IMR-90 (cell line): ENCODE data around the gene FBN1. TPM values are rescaled to one million over a fixed set of nuclear protein-coding genes. Genes with fewer than 3 reads are reported as not detected.

Source experiments
- ATAC-seq: fragments of 200-7000 bp; cut with Tn5 transposase; 2 replicates; pipeline ENCODE4 v1.9.1; 2020; ENCODE audit warnings: low read depth, mild to moderate bottlenecking, moderate library complexity
- BruUV-seq: library from RNA; stranded (reverse); fragments of 400-500 nt; replicated peaks from 2 replicates; lab custom pipeline; 2021; lab: Mats Ljungman, UMichigan
- CTCF ChIA-PET: fragments of 300-600 bp; formaldehyde crosslinking; extraction: SDS; loops from one replicate; lab custom pipeline; 2021; ENCODE audit warnings: antibody characterized with exemption; lab: Yijun Ruan, JAX
- POLR2A ChIA-PET: fragments of 300-600 bp; sonication (Branson Sonifier 250); formaldehyde crosslinking; loops from one replicate; lab custom pipeline; 2022; ENCODE audit warnings: antibody characterized with exemption; ENCODE audit not compliant: unreplicated experiment; lab: Charles Lee
- DNase-seq: peaks from one replicate; pipeline ENCODE4 v3.0.0; 2013
- H2AFZ ChIP-seq: replicated peaks from 2 replicates; pipeline ENCODE3; 2013; ENCODE audit warnings: low read length, mild to moderate bottlenecking; ENCODE audit not compliant: poor library complexity
- H2AK5ac ChIP-seq: 2 replicates; pipeline ENCODE4 v1.6.1; 2013; ENCODE audit warnings: low read depth, low read length, inconsistent platforms
- H2AK9ac ChIP-seq: replicated peaks from 2 replicates; pipeline ENCODE3; 2013; ENCODE audit warnings: mild to moderate bottlenecking, low read depth, low read length, moderate library complexity; ENCODE audit not compliant: poor library complexity
- H2BK120ac ChIP-seq: 2 replicates; pipeline ENCODE4 v1.6.1; 2013; ENCODE audit warnings: low read depth, low read length, inconsistent platforms
- H2BK15ac ChIP-seq: 3 replicates; pipeline ENCODE4 v1.6.1; 2013; ENCODE audit warnings: low read depth, low read length, inconsistent platforms
- H2BK20ac ChIP-seq: 2 replicates; pipeline ENCODE4 v1.6.1; 2013; ENCODE audit warnings: low read depth, mild to moderate bottlenecking, inconsistent platforms, low read length, moderate library complexity
- H2BK5ac ChIP-seq: 2 replicates; pipeline ENCODE4 v1.6.1; 2013; ENCODE audit warnings: mild to moderate bottlenecking, low read depth, low read length, inconsistent platforms; ENCODE audit not compliant: poor library complexity, severe bottlenecking
- H3K14ac ChIP-seq: replicated peaks from 2 replicates; pipeline ENCODE4 v1.6.1; 2013; ENCODE audit warnings: low read depth, low read length, inconsistent platforms
- H3K18ac ChIP-seq: 2 replicates; pipeline ENCODE4 v1.6.1; 2013; ENCODE audit warnings: low read depth, low read length, control low read depth
- H3K23ac ChIP-seq: 2 replicates; pipeline ENCODE4 v1.6.1; 2013; ENCODE audit warnings: low read depth, low read length, inconsistent platforms
- H3K27ac ChIP-seq: 2 replicates; pipeline ENCODE4 v1.5.1; 2013; ENCODE audit warnings: mild to moderate bottlenecking, control low read depth, low read length; ENCODE audit not compliant: insufficient read depth
- H3K27me3 ChIP-seq: 2 replicates; pipeline ENCODE4 v1.6.1; 2013; ENCODE audit warnings: low read length; ENCODE audit not compliant: control insufficient read depth, insufficient read depth
- H3K36me3 ChIP-seq: 2 replicates; pipeline ENCODE4 v1.6.1; 2013; ENCODE audit warnings: low read length, mixed read lengths; ENCODE audit not compliant: control insufficient read depth, insufficient read depth
- H3K4ac ChIP-seq: 2 replicates; pipeline ENCODE4 v1.6.1; 2013; ENCODE audit warnings: low read depth, low read length, inconsistent platforms
- H3K4me1 ChIP-seq: 2 replicates; pipeline ENCODE4 v1.6.1; 2013; ENCODE audit warnings: low read length, mixed read lengths; ENCODE audit not compliant: control insufficient read depth, insufficient read depth
- H3K4me2 ChIP-seq: 2 replicates; pipeline ENCODE4 v1.6.1; 2013; ENCODE audit warnings: low read depth, mild to moderate bottlenecking, control low read depth, low read length, moderate library complexity
- H3K4me3 ChIP-seq: 2 replicates; pipeline ENCODE4 v1.5.1; 2013; ENCODE audit warnings: low read depth, mild to moderate bottlenecking, control low read depth, low read length, moderate library complexity; ENCODE audit not compliant: insufficient read depth
- H3K56ac ChIP-seq: 2 replicates; pipeline ENCODE4 v1.6.1; 2013; ENCODE audit warnings: low read length, inconsistent platforms; ENCODE audit not compliant: insufficient read depth; ENCODE audit errors: extremely low read depth
- H3K79me1 ChIP-seq, 2 experiments: 2 replicates each; pipeline ENCODE4 v1.6.1; 2013; ENCODE audit warnings: low read length in 2 of 2, inconsistent platforms in 1 of 2, low read depth in 1 of 2
- H3K9ac ChIP-seq: 2 replicates; pipeline ENCODE4 v1.6.1; 2013; ENCODE audit warnings: low read depth, low read length, control low read depth
- H3K9me1 ChIP-seq: 2 replicates; pipeline ENCODE4 v1.6.1; 2013; ENCODE audit warnings: low read length, inconsistent platforms; ENCODE audit not compliant: insufficient read depth
- H3K9me3 ChIP-seq: 2 replicates; pipeline ENCODE4 v1.6.1; 2013; ENCODE audit warnings: low read length; ENCODE audit not compliant: control insufficient read depth, insufficient read depth
- H4K20me1 ChIP-seq: 2 replicates; pipeline ENCODE4 v1.6.1; 2013; ENCODE audit warnings: low read length, inconsistent platforms; ENCODE audit not compliant: insufficient read depth
- H4K5ac ChIP-seq: 2 replicates; pipeline ENCODE4 v1.6.1; 2013; ENCODE audit warnings: mild to moderate bottlenecking, low read depth, low read length, control low read depth
- H4K8ac ChIP-seq, 2 experiments: 2 replicates each; pipeline ENCODE4 v1.6.1; 2013; ENCODE audit warnings: low read depth in 2 of 2, low read length in 2 of 2, control low read depth in 1 of 2, inconsistent platforms in 1 of 2
- H4K91ac ChIP-seq: 2 replicates; pipeline ENCODE4 v1.6.1; 2013; ENCODE audit warnings: low read depth, low read length, inconsistent platforms; ENCODE audit not compliant: insufficient read depth
- CEBPB ChIP-seq: IDR thresholded peaks from 2 replicates; pipeline ENCODE4 v1.6.1; 2012; ENCODE audit warnings: low read depth, low read length, improper control_type of control experiment
- CHD1 ChIP-seq: IDR thresholded peaks from 2 replicates; pipeline ENCODE4 v1.6.1; 2012; ENCODE audit warnings: low read depth, low read length, improper control_type of control experiment
- FOS ChIP-seq: fragments of 150-350 bp; IDR thresholded peaks from 2 replicates; pipeline ENCODE4 v1.6.1; 2016; ENCODE audit warnings: low read depth, low read length
- MAFK ChIP-seq: IDR thresholded peaks from 2 replicates; pipeline ENCODE4 v1.6.1; 2012; ENCODE audit warnings: low read depth, low read length, improper control_type of control experiment
- MXI1 ChIP-seq: IDR thresholded peaks from 2 replicates; pipeline ENCODE4 v1.6.1; 2012; ENCODE audit warnings: low read depth, mild to moderate bottlenecking, low read length, moderate library complexity, borderline replicate concordance
- NFE2L2 ChIP-seq: fragments of 150-350 bp; IDR thresholded peaks from 2 replicates; pipeline ENCODE4 v1.6.1; 2016; ENCODE audit warnings: low read depth, mild to moderate bottlenecking, low read length
- POLR2A ChIP-seq: IDR thresholded peaks from 2 replicates; pipeline ENCODE4 v1.6.1; 2012; ENCODE audit warnings: mild to moderate bottlenecking, low read depth, low read length
- RAD21 ChIP-seq: IDR thresholded peaks from 2 replicates; pipeline ENCODE4 v1.6.1; 2012; ENCODE audit warnings: low read length, improper control_type of control experiment
- RCOR1 ChIP-seq: IDR thresholded peaks from 2 replicates; pipeline ENCODE4 v1.6.1; 2012; ENCODE audit warnings: mild to moderate bottlenecking, low read length, improper control_type of control experiment; ENCODE audit not compliant: insufficient replicate concordance
- SMC3 ChIP-seq: fragments of 150-350 bp; IDR thresholded peaks from 2 replicates; pipeline ENCODE4 v1.6.1; 2016; ENCODE audit warnings: low read depth, mild to moderate bottlenecking, antibody characterized with exemption, low read length, moderate library complexity
- WGBS, 2 experiments: methylation state at CpG; one replicate each; pipeline versions ENCODE4 v1.1.5 to v1.1.7; 2013; ENCODE audit warnings: missing lambda C conversion rate in 2 of 2; ENCODE audit not compliant: insufficient read length in 1 of 2; ENCODE audit errors: extremely low coverage in 2 of 2; 5-methylcytosine and 5-hydroxymethylcytosine counted together
- dilution Hi-C: fragments of 300-500 bp; cut with HindIII; formaldehyde crosslinking; loops from one replicate; pipeline ENCODE4 v1.14.3; 2018; ENCODE audit warnings: low sequenced_read_pairs; ENCODE audit not compliant: unreplicated experiment
- in situ Hi-C: fragments of 300-500 bp; cut with MboI; formaldehyde crosslinking; loops from 3 replicates; pipeline ENCODE4 v1.14.3; 2019; ENCODE audit warnings: low sequenced_read_pairs, inconsistent platforms, mixed read lengths
- intact Hi-C: fragments of 100-400 bp; cut with micrococcal nuclease; formaldehyde crosslinking; loops from 2 replicates; pipeline ENCODE4 v1.10.0; 2022
- polyA plus RNA-seq, 3 experiments: library from polyadenylated mRNA; depleted of rRNA; stranded (reverse); fragments of >200 nt; gene quantifications; 2 replicates each; pipeline ENCODE4 v1.2.3, GENCODE V29; 2012; ENCODE audit warnings: low replicate concordance in 1 of 3
- total RNA-seq: library from RNA; depleted of rRNA; stranded (reverse); fragments of >200 nt; gene quantifications from 2 replicates; pipeline ENCODE4 v1.2.3, GENCODE V29; 2012

The FBN1 gene
- total and polyA plus RNA-seq, 2 of the 4 experiments (the other 2 are of a cell fraction): 134 to 283 TPM

DNA sequence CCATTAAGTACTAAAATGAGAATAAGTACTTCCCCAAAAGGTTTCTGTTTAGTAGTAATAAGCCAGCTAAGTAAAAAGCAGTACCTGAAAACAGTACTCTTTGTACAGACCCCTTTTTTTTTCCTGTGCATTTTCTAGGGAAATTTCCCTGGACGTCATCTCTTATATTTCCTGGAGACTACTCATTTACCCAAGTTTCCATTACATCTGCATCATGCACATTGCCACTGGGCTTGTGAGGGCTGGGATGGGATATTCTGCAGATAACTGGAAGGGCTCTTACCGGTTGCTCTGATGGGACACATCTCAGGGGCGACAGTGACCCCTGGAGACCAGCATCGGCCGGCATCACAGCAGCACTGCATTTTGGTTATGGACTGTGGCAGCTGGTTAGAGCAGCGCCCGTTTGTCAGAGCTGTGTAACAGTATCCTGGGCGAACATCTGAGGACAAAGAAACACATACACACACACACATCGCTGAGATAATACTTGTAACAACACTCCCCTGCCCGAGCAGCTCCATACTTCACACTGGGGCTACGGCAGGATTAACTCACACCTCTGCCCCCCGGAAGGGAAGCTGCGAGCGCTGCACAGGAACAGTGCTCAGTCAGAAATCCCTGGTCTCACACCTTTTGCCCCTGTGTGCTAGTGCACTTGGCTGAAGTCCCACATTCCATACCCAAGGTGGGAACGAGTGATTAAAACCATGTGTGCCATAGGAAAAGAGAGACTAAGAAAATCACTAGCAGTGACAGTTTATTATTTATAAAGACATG, 124.9 kb downstream of the FBN1 start:
- Histone ChIP-seq H3K4me1 (no peaks in the 10 kb centered on the region), H3K14ac (no peak overlapping the region), H3K9ac (no peak overlapping the region), H3K9me1 (peaks cover 4% of the 10 kb centered on the region), H2AK9ac (no peak overlapping the region), H3K4me2 (no peak overlapping the region), H3K23ac (no peak overlapping the region), H3K27ac (no peak overlapping the region), H4K20me1 (no peaks in the 10 kb centered on the region), H2AFZ (peak overlapping the region; percentile 26), H2AK5ac (no peak overlapping the region), H2BK15ac (no peak overlapping the region), H2BK20ac (no peak overlapping the region), H3K9me3 (no peaks in the 10 kb centered on the region), H3K56ac (no peak overlapping the region), H3K36me3 (peaks cover 54% of the 10 kb centered on the region), H3K79me1 (peaks cover 23 to 52% of the 10 kb centered on the region in 2 experiments; a peak in 3 of 4 replicates), H4K5ac (no peak overlapping the region; the same call in 1 of the 2 replicates), H2BK5ac (no peak overlapping the region), H4K8ac (no peak overlapping the region), H4K91ac (no peak overlapping the region), H3K18ac (no peak overlapping the region), H3K4me3 (no peak overlapping the region), H3K4ac (no peak overlapping the region), H2BK120ac (no peak overlapping the region), H3K27me3 (no peaks in the 10 kb centered on the region)
- ATAC-seq (no peak), DNase-seq (no peak)
- intact Hi-C loops (no loop called here), dilution Hi-C loops (no loop called here), in situ Hi-C loops (no loop called here)
- POLR2A ChIA-PET: no interaction called here
- BruUV-seq: no TSS peak
- CTCF ChIA-PET: no interaction called here
- no peak for TF ChIP-seq RAD21
- TF ChIP-seq CHD1: no peak
- no peak for TF ChIP-seq SMC3
- TF ChIP-seq MXI1: no peak
- no peak for TF ChIP-seq CEBPB
- TF ChIP-seq NFE2L2: no peak
- TF ChIP-seq RCOR1: no peak
- TF ChIP-seq POLR2A: no peak
- no peak for TF ChIP-seq FOS
- TF ChIP-seq MAFK: no peak
- WGBS, 2 experiments: 63% methylated on average over 2 of the region's 15 CpGs; no CpG with 5 or more reads in 1 of the 2 experiments
